GM12878 (cell line): ENCODE results near the gene KIZ. TPM values are rescaled to one million over a fixed set of nuclear protein-coding genes. Genes with fewer than 3 reads are reported as not detected.

ENCODE experiments used
- ATAC-seq: fragments of 200-7000 bp; cut with Tn5 transposase; 3 replicates; pipeline ENCODE4 v1.9.1; 2020; ENCODE audit warnings: mild to moderate bottlenecking, moderate library complexity
- BruUV-seq: library from RNA; stranded (reverse); fragments of 400-500 nt; replicated peaks from 2 replicates; lab custom pipeline; 2021; lab: Mats Ljungman, UMichigan
- CTCF ChIA-PET: fragments of 300-600 bp; sonication (Branson Sonifier 250); formaldehyde crosslinking; extraction: SDS; loops from one replicate; lab custom pipeline; 2021; ENCODE audit warnings: inconsistent platforms; lab: Yijun Ruan, JAX
- POLR2A ChIA-PET: fragments of 350-600 bp; formaldehyde crosslinking; extraction: SDS; loops from one replicate; lab custom pipeline; 2021; ENCODE audit warnings: inconsistent platforms; lab: Charles Lee
- RAD21 ChIA-PET: fragments of 300-600 bp; sonication (Branson Sonifier 250); formaldehyde crosslinking; loops from one replicate; lab custom pipeline; 2023; ENCODE audit warnings: antibody characterized with exemption; ENCODE audit not compliant: unreplicated experiment; lab: Charles Lee
- SMC1A ChIA-PET: fragments of 300-600 bp; sonication (Branson Sonifier 250); formaldehyde crosslinking; loops from one replicate; lab custom pipeline; 2023; ENCODE audit not compliant: unreplicated experiment, uncharacterized antibody; lab: Charles Lee
- DNase-seq: peaks from one replicate; pipeline ENCODE4 v3.0.0-alpha.2; 2011; ENCODE audit warnings: low read depth, low spot score
- FAIRE-seq: peaks from 3 replicates; lab custom pipeline; 2011; peaks lifted over from hg19 to GRCh38; lab: Jason Lieb, UNC
- H2AFZ ChIP-seq: 2 replicates; pipeline ENCODE4 v1.6.0; 2011; ENCODE audit warnings: low read depth, low read length, control low read depth; ENCODE audit not compliant: control insufficient read depth
- H3K27ac ChIP-seq: 2 replicates; pipeline ENCODE4 v1.5.1; 2011; ENCODE audit warnings: control low read depth; ENCODE audit not compliant: control insufficient read depth, insufficient read depth
- H3K27me3 ChIP-seq, 2 experiments: replicated peaks in 1 of 2; 2 replicates each; pipeline versions ENCODE4 v1.6.0 to v1.6.1; 2011; ENCODE audit warnings: low read length in 1 of 2; ENCODE audit not compliant: control insufficient read depth in 2 of 2, insufficient read depth in 2 of 2
- H3K36me3 ChIP-seq, 2 experiments: 2 replicates each; pipeline ENCODE4 v1.5.1; 2011; ENCODE audit warnings: low read length in 1 of 2; ENCODE audit not compliant: control insufficient read depth in 2 of 2, insufficient read depth in 2 of 2
- H3K4me1 ChIP-seq: 2 replicates; pipeline ENCODE4 v1.6.1; 2011; ENCODE audit warnings: mild to moderate bottlenecking, low read length, moderate library complexity, mixed read lengths; ENCODE audit not compliant: control insufficient read depth, insufficient read depth
- H3K4me2 ChIP-seq: 2 replicates; pipeline ENCODE4 v1.6.0; 2011; ENCODE audit warnings: control low read depth; ENCODE audit not compliant: control insufficient read depth, insufficient read depth
- H3K4me3 ChIP-seq: fragments of 200-600 bp; sonication (generic); 2 replicates; pipeline ENCODE4 v1.5.1; 2016
- H3K79me2 ChIP-seq: 2 replicates; pipeline ENCODE4 v1.6.0; 2011; ENCODE audit warnings: low read length; ENCODE audit not compliant: control insufficient read depth, insufficient read depth
- H3K9ac ChIP-seq: 2 replicates; pipeline ENCODE4 v1.8.0; 2011; ENCODE audit warnings: low read length, control low read depth, mixed read lengths; ENCODE audit not compliant: control insufficient read depth, insufficient read depth
- H3K9me3 ChIP-seq: replicated peaks from 3 replicates; pipeline ENCODE4 v1.5.1; 2011; ENCODE audit warnings: mild to moderate bottlenecking, low read length; ENCODE audit not compliant: control insufficient read depth, insufficient read depth
- H4K20me1 ChIP-seq: 2 replicates; pipeline ENCODE4 v1.6.0; 2011; ENCODE audit not compliant: control insufficient read depth, insufficient read depth
- BMI1 ChIP-seq: fragments of 450-650 bp; IDR thresholded peaks from 2 replicates; pipeline ENCODE4 v1.6.1; 2016; ENCODE audit warnings: mild to moderate bottlenecking, moderate library complexity, borderline replicate concordance
- CBX5 ChIP-seq: sonication (generic); IDR thresholded peaks from 2 replicates; pipeline ENCODE4 v1.6.1; 2016; ENCODE audit warnings: low read depth, moderate library complexity, mild to moderate bottlenecking, inconsistent platforms
- CHD2 ChIP-seq: IDR thresholded peaks from 2 replicates; pipeline ENCODE4 v1.6.1; 2011; ENCODE audit warnings: low read depth, low read length, improper control_type of control experiment, borderline replicate concordance
- FOS ChIP-seq: IDR thresholded peaks from 3 replicates; pipeline ENCODE4 v1.6.1; 2011; ENCODE audit warnings: borderline replicate concordance; ENCODE audit not compliant: insufficient read length; ENCODE audit errors: extremely low read depth
- FOXK2 ChIP-seq: fragments of 450-650 bp; IDR thresholded peaks from 2 replicates; pipeline ENCODE4 v1.6.1; 2017; ENCODE audit warnings: mild to moderate bottlenecking, moderate library complexity
- KDM1A ChIP-seq: fragments of 200-600 bp; sonication (generic); IDR thresholded peaks from 2 replicates; pipeline ENCODE4 v1.6.1; 2016; ENCODE audit warnings: borderline replicate concordance
- NR2F1 ChIP-seq: fragments of 450-650 bp; conservative IDR thresholded peaks from 2 replicates; pipeline ENCODE4 v1.6.1; 2017; ENCODE audit warnings: mild to moderate bottlenecking
- POLR2AphosphoS5 ChIP-seq: IDR thresholded peaks from 2 replicates; pipeline ENCODE4 v1.6.1; 2011; ENCODE audit warnings: mild to moderate bottlenecking, low read length, inconsistent platforms
- RB1 ChIP-seq: fragments of 450-650 bp; formaldehyde crosslinking; IDR thresholded peaks from 2 replicates; pipeline ENCODE4 v1.6.1; 2017; ENCODE audit warnings: mild to moderate bottlenecking, borderline replicate concordance
- SP1 ChIP-seq: IDR thresholded peaks from one replicate; pipeline ENCODE4 v1.6.1; 2011; ENCODE audit warnings: low read depth, low read length
- STAT1 ChIP-seq: fragments of 450-650 bp; conservative IDR thresholded peaks from 2 replicates; pipeline ENCODE4 v1.6.1; 2014; ENCODE audit warnings: antibody characterized with exemption, mild to moderate bottlenecking
- WRNIP1 ChIP-seq: IDR thresholded peaks from 2 replicates; pipeline ENCODE4 v1.6.1; 2011; ENCODE audit warnings: low read depth, low read length, improper control_type of control experiment, borderline replicate concordance
- ZNF207 ChIP-seq: fragments of 450-650 bp; IDR thresholded peaks from 2 replicates; pipeline ENCODE4 v1.6.1; 2014; ENCODE audit warnings: antibody characterized with exemption, mild to moderate bottlenecking, borderline replicate concordance
- WGBS: methylation state at CpG from one replicate; pipeline ENCODE4 v1.1.6; 2016; ENCODE audit warnings: low lambda C conversion rate; ENCODE audit not compliant: insufficient replicate concordance, insufficient coverage; ENCODE audit errors: missing lambda C conversion rate; 5-methylcytosine and 5-hydroxymethylcytosine counted together
- in situ Hi-C: fragments of 300-500 bp; cut with MboI; formaldehyde crosslinking; loops from 9 replicates; pipeline ENCODE4 v1.14.3; 2018; ENCODE audit warnings: mixed read lengths
- intact Hi-C: fragments of 100-400 bp; cut with micrococcal nuclease; formaldehyde crosslinking; loops from one replicate; pipeline ENCODE4 v1.14.2; 2022; ENCODE audit not compliant: unreplicated experiment
- polyA plus RNA-seq, 11 experiments: library from polyadenylated mRNA; depleted of rRNA in 4 of 11; unstranded in 6 of 11; stranded (reverse) in 5 of 11; fragments of >200 nt; fragmentation: Nextera tagmentation in 4 of 11; fragmentation: Illumina TruSeq in 1 of 11; extraction: Ambion mirVana in 4 of 11; extraction: Trizol in 1 of 11; gene quantifications; 1 replicate in 1 of 11; 2 replicates in 10 of 11; pipeline versions ENCODE4 v1.2.1 to v1.2.3, GENCODE V29; 2011 to 2016; ENCODE audit warnings: inconsistent platforms in 2 of 11, missing spikeins in 2 of 11, low read depth in 1 of 11
- total RNA-seq, 4 experiments: library from RNA; depleted of rRNA in 3 of 4; stranded (reverse); fragments of >200 nt in 3 of 4; fragmentation: Illumina TruSeq in 1 of 4; extraction: Trizol in 1 of 4; gene quantifications; 2 replicates each; pipeline versions ENCODE4 v1.2.1 to v1.2.3, GENCODE V29; 2013 to 2021
- TF ChIP-seq, protein P1 (sequence below), 3 experiments: IDR thresholded peaks in 2 of 3; conservative IDR thresholded peaks in 1 of 3; 2 replicates each; pipeline ENCODE4 v1.5.1; 2011; ENCODE audit warnings: low read depth in 3 of 3, low read length in 3 of 3, mild to moderate bottlenecking in 3 of 3, control low read depth in 2 of 3, moderate library complexity in 2 of 3, inconsistent platforms in 1 of 3, mixed read lengths in 1 of 3; ENCODE audit not compliant: control insufficient read depth in 2 of 3, insufficient read depth in 1 of 3; ENCODE audit errors: extremely low read depth in 1 of 3
- TF ChIP-seq, protein P2 (sequence below): fragments of 150-350 bp; IDR thresholded peaks from 2 replicates; pipeline ENCODE4 v1.6.1; 2014; ENCODE audit warnings: mild to moderate bottlenecking, low read depth, low read length
- TF ChIP-seq, protein P3 (sequence below): IDR thresholded peaks from 2 replicates; pipeline ENCODE4 v1.6.1; 2012; ENCODE audit warnings: low read length, inconsistent platforms
- TF ChIP-seq, protein P4 (sequence below): IDR thresholded peaks from 2 replicates; pipeline ENCODE4 v1.6.1; 2012; ENCODE audit warnings: mild to moderate bottlenecking, low read depth, low read length

KIZ gene
- total and polyA plus RNA-seq, 10 of the 15 experiments (the other 5 are each of a cell fraction or from before 2014, with no cell fraction given), result 2.7 to 11.0 (median 7.3) TPM

DNA sequence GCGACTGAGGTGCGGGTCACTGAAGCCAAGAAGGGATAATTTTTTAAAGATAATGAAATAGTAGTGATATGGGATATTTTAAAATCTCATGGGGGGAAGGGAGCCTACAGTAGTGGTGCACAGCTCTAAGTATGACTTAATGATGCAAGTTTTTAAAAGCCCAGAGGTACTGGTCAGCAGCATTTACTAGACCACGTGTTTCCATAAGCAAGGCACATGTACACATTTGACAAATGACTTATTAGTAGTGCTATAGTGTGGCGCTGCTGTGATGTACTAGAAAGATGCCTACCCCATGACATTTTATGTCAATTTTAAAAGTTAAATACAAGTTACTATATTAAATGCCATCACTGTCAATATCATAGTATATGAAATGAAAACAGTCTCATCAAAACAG is 12.2 kb upstream of the KIZ start:
- H3K9me3 ChIP-seq, result no peaks in the 10 kb centered on the region
- no peak overlapping the region for H3K4me3 ChIP-seq
- SMC1A ChIA-PET, result interaction anchor here (0.9 kb wide), 1 partner anchor 52 kb away, joined by 3 read pairs; no protein-coding TSS in a partner anchor
- POLR2A ChIA-PET, result no interaction called here
- in situ Hi-C loops (no loop called here), intact Hi-C loops (no loop called here)
- no TSS peak for BruUV-seq
- H2AFZ ChIP-seq, result no peak overlapping the region
- FAIRE-seq, result no peak
- no peaks in the 10 kb centered on the region for H3K79me2 ChIP-seq
- no peaks in the 10 kb centered on the region for H4K20me1 ChIP-seq
- ATAC-seq, result no peak
- peaks cover 0 to 3% of the 10 kb centered on the region in 2 experiments; a peak in 2 of 4 replicates for H3K27me3 ChIP-seq
- 17% methylated on average over 4 of the region's 4 CpGs for WGBS
- H3K4me1 ChIP-seq, result no peaks in the 10 kb centered on the region
- CTCF ChIA-PET, result no interaction called here
- TF ChIP-seq STAT1, result no peak
- TF ChIP-seq RB1, result no peak
- TF ChIP-seq CBX5, result no peak
- TF ChIP-seq, protein P1, sequence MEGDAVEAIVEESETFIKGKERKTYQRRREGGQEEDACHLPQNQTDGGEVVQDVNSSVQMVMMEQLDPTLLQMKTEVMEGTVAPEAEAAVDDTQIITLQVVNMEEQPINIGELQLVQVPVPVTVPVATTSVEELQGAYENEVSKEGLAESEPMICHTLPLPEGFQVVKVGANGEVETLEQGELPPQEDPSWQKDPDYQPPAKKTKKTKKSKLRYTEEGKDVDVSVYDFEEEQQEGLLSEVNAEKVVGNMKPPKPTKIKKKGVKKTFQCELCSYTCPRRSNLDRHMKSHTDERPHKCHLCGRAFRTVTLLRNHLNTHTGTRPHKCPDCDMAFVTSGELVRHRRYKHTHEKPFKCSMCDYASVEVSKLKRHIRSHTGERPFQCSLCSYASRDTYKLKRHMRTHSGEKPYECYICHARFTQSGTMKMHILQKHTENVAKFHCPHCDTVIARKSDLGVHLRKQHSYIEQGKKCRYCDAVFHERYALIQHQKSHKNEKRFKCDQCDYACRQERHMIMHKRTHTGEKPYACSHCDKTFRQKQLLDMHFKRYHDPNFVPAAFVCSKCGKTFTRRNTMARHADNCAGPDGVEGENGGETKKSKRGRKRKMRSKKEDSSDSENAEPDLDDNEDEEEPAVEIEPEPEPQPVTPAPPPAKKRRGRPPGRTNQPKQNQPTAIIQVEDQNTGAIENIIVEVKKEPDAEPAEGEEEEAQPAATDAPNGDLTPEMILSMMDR (IDR thresholded peaks at IDR 0.05 in 2 of 3, conservative IDR thresholded peaks at IDR 0.05 in 1 of 3; ENCODE audit: control insufficient read depth in 2 of 3, extremely low read depth in 1 of 3, insufficient read depth in 1 of 3, low read depth in 3 of 3, low read length in 3 of 3), result no peak
- TF ChIP-seq BMI1, result no peak
- TF ChIP-seq FOS, result no peak
- TF ChIP-seq, protein P2, sequence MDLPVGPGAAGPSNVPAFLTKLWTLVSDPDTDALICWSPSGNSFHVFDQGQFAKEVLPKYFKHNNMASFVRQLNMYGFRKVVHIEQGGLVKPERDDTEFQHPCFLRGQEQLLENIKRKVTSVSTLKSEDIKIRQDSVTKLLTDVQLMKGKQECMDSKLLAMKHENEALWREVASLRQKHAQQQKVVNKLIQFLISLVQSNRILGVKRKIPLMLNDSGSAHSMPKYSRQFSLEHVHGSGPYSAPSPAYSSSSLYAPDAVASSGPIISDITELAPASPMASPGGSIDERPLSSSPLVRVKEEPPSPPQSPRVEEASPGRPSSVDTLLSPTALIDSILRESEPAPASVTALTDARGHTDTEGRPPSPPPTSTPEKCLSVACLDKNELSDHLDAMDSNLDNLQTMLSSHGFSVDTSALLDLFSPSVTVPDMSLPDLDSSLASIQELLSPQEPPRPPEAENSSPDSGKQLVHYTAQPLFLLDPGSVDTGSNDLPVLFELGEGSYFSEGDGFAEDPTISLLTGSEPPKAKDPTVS, result no peak
- no peak for TF ChIP-seq ZNF207
- TF ChIP-seq WRNIP1, result no peak
- no peak for TF ChIP-seq SP1
- TF ChIP-seq KDM1A, result no peak
- TF ChIP-seq FOXK2, result no peak
- TF ChIP-seq, protein P3, sequence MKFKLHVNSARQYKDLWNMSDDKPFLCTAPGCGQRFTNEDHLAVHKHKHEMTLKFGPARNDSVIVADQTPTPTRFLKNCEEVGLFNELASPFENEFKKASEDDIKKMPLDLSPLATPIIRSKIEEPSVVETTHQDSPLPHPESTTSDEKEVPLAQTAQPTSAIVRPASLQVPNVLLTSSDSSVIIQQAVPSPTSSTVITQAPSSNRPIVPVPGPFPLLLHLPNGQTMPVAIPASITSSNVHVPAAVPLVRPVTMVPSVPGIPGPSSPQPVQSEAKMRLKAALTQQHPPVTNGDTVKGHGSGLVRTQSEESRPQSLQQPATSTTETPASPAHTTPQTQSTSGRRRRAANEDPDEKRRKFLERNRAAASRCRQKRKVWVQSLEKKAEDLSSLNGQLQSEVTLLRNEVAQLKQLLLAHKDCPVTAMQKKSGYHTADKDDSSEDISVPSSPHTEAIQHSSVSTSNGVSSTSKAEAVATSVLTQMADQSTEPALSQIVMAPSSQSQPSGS, result no peak
- no peak for TF ChIP-seq NR2F1
- TF ChIP-seq CHD2, result no peak
- TF ChIP-seq, protein P4, sequence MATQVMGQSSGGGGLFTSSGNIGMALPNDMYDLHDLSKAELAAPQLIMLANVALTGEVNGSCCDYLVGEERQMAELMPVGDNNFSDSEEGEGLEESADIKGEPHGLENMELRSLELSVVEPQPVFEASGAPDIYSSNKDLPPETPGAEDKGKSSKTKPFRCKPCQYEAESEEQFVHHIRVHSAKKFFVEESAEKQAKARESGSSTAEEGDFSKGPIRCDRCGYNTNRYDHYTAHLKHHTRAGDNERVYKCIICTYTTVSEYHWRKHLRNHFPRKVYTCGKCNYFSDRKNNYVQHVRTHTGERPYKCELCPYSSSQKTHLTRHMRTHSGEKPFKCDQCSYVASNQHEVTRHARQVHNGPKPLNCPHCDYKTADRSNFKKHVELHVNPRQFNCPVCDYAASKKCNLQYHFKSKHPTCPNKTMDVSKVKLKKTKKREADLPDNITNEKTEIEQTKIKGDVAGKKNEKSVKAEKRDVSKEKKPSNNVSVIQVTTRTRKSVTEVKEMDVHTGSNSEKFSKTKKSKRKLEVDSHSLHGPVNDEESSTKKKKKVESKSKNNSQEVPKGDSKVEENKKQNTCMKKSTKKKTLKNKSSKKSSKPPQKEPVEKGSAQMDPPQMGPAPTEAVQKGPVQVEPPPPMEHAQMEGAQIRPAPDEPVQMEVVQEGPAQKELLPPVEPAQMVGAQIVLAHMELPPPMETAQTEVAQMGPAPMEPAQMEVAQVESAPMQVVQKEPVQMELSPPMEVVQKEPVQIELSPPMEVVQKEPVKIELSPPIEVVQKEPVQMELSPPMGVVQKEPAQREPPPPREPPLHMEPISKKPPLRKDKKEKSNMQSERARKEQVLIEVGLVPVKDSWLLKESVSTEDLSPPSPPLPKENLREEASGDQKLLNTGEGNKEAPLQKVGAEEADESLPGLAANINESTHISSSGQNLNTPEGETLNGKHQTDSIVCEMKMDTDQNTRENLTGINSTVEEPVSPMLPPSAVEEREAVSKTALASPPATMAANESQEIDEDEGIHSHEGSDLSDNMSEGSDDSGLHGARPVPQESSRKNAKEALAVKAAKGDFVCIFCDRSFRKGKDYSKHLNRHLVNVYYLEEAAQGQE, result no peak
- no peak for TF ChIP-seq POLR2AphosphoS5
- DNase-seq, result no peak
- H3K9ac ChIP-seq, result no peak overlapping the region
- H3K36me3 ChIP-seq, result no peaks in the 10 kb centered on the region
- no peak overlapping the region for H3K27ac ChIP-seq
- RAD21 ChIA-PET, result no interaction called here
- H3K4me2 ChIP-seq, result no peak overlapping the region
